HG02840 (cell line): ENCODE measurements around the gene FMNL2.

Experiments used
- ATAC-seq: cut with Tn5 transposase; IDR thresholded peaks from one replicate; pipeline ENCODE4 v1.9.1; 2021; ENCODE audit warnings: mild to moderate bottlenecking, moderate library complexity, moderate number of reproducible peaks; ENCODE audit not compliant: unreplicated experiment, low FRiP score

FMNL2 gene

DNA sequence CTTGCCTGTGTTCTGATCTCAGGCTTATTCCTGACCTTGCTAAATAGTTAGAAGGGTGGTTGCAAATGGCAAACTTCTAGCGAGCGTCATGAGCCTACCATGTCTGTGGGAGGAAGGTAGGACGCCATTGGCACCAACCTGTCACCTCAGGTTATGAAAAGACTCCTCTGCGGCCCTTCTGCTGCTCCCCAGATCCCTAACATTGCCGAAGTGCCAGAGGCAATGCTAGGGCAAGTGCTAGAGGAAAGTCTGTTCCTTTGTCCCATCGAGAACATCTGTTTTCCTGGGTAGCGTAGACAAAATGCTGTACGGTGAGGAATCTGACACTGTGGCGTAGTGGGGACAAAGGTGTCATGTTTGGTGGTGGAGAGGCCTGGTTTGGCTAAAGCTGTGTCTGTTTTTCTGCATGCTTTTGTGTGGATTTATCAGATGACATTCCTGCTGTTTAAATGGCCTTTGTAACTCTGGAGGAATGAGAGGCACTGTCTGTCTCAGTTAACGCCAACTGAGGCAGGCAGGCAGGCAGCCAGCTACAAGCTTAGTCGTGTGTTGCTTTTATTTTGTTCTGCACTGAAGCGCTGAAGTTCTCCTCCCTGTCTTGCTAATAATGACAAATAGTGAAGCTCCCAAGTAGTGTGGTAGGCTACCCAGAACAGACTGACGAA is 288.2 kb downstream of the FMNL2 start:
- ATAC-seq = no peak

DNA sequence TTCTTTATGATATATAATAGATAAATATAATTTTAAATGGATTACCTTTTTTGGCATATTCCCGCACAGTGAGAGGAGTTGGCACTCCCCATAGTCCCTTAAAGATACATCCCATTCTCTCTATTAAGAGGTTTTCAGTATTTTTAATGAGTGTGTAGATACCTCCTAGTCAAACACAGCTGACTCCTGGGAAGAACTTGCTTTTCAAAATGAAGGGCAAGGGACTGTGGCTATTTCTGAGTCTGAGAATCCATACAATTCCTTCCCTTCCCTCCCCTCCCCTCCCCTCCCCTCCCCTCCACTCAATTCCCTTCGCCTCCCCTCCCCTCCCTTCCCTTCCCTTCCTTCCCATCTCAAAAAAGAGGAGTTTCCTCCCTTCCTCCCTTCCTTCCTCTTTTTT is 288.8 kb downstream of the FMNL2 start:
- ATAC-seq = no peak

DNA sequence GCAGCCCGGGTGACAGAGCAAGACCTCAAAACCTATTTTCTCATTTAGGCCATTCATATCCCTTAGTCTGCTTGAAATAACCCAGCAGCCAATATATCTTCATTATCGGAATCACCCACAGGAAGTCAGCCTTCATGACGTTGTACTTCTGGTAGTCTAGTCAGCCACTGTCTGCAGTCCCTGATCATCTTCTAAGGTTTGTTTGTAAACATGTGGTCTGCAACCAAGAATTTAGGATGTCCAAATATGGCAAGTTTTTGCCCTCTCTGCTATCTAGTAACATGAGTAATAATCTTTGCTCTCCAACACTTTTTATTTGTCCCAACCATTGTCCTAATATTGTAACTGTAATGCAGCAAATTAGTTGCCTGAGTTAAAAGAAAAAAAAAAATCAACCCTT is 289.8 kb downstream of the FMNL2 start:
- ATAC-seq = no peak

GRCh38 chr2:152626911-152627339 is 292.0 kb downstream of the FMNL2 start:
- ATAC-seq = no peak

DNA sequence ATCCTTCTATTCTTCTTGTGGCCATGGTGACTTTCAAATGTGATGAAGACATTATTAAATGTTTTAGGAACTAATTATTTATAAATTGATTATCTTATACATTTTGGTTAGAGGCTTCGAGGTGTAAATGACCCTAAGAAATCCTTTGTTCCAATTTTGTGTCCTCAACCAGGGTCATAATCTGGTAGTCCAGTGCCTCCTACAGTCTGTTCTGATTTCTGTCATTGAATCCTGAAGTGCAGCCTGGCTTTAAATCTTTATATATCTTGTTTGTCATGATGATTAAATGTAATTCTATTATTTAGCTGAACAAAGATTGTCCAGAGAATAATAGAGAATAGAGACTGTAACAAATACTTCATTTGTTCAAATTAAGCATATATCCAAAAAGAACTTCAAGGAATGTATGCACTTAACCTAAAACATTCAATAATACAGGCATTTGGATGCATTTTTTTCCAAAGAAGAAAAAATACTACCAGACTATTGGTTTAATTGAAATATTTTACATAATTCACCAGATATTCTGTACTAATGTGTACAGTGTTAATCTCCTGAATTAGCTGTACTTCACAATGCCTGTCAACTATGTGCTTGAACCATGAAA is 292.5 kb downstream of the FMNL2 start:
- ATAC-seq = no peak

DNA sequence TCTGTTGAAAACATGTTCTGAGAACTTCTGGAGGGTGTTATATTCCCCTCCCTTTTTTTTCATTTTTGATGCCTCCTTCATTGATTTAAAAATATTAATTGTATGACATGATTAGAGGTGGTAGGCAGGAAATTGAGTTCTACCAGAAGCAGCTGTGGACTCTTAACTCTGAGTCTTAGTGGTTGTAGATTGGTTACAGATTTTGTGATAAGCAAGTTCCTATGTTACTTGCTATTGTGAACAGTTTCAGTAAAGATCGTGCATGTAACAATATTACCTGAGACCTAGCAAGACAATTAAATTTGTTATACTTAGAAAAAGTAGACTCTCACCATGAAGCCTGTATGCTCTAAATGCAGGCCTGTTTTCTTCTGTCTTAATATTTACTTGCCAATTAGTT is 294.2 kb downstream of the FMNL2 start:
- ATAC-seq = no peak

DNA sequence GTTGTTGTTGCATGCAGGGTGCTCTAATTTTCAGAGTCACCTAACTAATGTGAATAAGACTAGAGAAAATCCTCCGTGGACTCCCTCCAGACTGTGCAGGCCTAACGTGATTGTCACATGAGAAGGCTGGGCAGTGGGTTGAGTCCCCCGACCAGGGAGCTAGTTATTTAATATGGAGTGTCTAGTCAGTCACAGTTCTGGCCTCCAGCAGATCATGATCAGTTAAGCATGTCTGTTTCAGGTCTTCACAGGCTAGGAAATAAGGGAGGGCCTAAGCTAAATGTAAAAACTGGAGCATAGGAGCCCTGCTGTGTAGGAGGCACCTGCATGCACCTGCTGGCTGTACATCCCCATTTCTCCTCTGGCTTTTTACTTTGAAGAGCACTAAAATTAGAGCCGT is 295.5 kb downstream of the FMNL2 start:
- no peak for ATAC-seq

DNA sequence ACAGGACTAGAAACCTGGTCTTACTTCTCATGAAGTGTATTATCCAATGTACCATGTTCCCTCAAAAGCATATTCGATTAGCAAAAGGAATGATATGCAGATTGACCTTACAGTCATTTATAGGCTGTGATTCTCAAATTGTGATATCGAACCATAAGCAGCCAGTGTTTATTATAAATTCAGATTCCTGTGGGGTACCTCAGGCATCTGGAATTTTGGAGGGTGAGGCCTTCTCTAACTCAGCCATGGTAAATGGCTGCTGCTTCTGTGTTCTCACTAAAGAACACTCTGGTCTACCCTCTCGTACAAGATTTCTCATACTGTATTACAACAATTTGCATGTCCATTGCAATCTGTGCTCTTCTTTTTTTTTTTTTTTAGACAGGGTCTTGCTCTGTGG is 297.8 kb downstream of the FMNL2 start:
- no peak for ATAC-seq

DNA sequence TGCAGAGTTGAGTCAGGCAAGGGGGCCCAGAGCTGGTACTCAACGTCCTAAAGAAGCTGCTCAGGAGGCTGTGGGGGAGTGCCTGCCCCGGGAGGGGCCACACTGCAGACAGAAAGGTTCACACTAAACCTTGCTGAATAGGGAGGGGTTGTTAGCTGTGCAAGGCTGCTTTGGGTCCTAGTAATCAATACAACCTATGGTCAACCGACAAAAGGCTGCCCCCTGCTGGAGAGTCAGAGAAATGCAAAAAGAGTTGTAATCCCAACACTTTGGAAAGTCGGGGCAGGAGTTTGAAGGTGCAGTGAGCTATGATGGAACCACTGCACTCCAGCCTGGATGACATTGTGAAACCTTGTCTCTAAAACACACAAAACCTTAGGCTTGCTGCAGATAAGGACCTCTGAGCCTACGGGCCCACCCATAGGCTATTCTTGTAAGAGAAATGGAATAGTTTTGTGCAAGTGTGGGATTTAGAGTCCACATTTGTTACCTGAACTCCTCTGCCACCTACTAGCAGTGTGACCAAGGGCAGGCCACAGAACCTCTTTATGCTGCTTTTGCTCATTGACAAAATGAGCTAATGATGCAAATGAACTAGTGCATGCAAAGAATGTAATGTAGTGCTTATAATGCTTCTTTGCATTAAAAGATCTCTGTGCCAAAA is 300.8 kb downstream of the FMNL2 start:
- ATAC-seq = no peak

GRCh38 chr2:152637251-152637650 is 302.3 kb downstream of the FMNL2 start:
- no peak for ATAC-seq

- no peak for ATAC-seq
Measured at GRCh38 chr2:152638056-152638455, 303.1 kb downstream of the FMNL2 start.

DNA sequence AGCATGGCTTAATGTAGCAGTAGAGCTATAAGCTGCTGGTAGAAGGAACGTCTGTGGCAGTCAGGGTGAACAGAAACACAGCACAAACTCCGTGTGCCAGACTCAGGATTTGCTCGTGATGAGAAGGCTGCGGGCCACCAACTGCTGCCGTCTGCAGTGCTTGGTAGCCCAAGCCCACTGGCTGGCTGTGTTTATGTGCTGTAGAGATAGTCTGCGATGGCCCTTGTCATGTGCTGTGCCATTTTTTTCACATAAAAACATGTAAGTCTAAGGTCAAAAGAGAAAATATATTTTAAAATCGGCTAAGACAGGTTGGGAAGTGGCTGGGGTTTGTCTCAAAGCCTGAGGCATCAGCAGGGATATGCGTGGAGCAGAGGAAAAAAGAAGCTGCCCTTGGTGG is 303.6 kb downstream of the FMNL2 start:
- ATAC-seq = no peak

GRCh38 chr2:152644189-152644873 is 309.4 kb downstream of the FMNL2 start:
- ATAC-seq = no peak

GRCh38 chr2:152646264-152646663 is 311.3 kb downstream of the FMNL2 start:
- ATAC-seq = no peak

DNA sequence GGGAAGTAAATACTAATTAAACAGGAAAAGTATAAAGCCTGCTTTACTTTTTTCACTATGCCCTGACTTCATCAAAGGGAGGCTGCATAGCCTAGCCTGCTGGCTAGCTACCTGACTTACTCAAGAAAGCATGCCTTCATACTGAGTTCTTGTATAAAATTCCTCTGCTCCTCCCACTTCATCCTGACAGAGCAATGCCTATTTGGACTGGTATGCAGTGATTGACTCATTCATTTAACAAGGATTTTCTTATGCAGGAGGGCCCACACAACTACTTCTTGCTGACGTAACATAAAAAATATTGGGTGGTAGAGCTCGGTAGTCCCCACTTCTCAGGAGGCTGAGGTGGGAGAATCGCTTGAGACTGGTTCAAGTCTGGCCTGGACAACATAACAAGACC is 311.8 kb downstream of the FMNL2 start:
- no peak for ATAC-seq

DNA sequence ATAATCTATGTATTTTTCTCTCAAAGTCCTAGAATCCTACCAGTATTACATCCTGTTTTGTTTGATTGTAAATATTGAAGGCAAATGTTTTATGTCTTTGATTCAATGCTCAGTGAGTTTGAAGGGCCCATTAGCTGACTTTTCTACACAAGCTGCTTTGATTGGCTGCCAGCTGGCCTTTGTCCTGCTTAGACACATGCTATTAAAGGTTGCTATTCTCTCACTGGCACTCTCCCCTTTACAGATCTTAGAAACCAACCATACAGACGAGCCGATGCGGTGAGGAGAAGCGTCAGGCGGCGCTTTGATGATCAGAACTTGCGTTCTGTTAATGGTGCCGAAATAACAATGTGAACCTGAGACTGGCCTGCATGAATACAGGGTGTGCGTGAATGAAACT is 312.6 kb downstream of the FMNL2 start:
- no peak for ATAC-seq

- no peak for ATAC-seq
Measured at GRCh38 chr2:152648336-152648735, 313.4 kb downstream of the FMNL2 start.

GRCh38 chr2:152649997-152650396 is 315.0 kb downstream of the FMNL2 start:
- no peak for ATAC-seq

DNA sequence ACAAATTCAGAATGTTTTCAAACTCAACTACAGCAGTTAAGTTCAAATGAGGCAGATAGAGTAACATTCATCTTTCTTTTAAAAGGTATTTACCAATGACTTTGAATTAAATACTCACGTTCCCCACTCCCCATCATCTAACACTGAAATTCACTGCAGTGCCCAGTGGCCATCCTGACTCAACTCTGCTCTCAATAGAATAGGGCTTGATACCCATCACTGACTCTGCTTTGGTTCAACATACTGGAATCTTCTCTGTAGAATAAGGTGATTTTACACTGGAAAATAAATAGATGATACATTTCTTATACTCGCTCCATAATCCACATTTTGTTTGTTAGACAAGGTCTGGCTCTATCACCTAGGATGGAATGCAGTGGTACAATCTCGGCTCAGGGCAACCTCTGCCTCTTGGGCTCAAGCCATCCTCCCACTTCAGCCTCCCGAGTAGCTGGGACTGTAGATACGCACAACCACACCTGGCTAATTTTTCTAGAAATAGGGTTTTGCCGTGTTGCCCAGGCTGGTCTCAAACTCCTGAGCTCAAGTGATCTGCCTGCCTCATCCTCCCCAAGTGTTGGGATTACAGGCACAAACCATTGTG is 315.9 kb downstream of the FMNL2 start:
- ATAC-seq = no peak

DNA sequence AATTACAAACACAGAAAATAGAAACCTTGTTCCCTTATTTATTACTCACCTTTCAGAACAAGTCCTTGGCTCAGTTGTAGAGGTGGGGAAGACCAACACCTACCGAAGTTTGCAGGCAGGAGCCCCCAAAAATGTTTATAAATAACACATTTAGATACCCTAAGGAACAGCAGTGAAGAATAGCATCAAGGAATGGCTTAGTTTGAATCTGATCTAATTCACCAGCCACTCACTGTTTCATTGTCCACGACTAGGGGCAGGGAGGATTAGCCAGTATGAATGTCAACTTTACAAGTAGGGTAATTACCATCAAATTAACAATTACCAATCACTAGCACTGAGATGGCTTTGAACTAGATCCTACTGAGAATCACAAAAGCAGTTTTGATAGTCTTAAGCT is 316.9 kb downstream of the FMNL2 start:
- no peak for ATAC-seq

DNA sequence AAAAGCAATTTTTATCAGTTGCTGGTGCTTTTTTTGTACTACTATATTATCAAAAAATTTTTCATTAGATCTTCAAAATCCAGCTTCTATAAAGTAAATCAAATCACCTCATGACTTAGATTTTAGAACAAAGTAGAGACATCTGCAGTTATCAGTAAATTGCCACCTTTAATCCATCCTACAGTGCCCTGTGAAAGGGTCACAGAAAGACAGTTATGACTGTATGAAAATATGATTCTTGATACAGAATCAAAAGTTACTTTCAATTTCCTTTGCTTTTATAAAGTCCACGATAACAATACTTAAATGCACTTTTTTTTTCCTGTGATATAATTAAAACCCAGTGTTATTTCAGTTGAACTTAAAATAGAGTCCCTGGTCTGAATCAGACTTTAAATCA is 320.9 kb downstream of the FMNL2 start:
- ATAC-seq = no peak
